Measurements from ENCODE around the gene SPG11. TPM values are rescaled to one million over a fixed set of nuclear protein-coding genes. Genes with fewer than 3 reads are reported as not detected.
A peak's percentile ranks its signal among the peaks of the same experiment; 100 is the strongest.

SPG11 gene
- total RNA-seq (2014; rRNA removed; shearing (Covaris generic)) (35.7 and 42.2 TPM in 2 replicates), polyA plus RNA-seq (2016; fragmentation: Nextera tagmentation; extraction: Ambion mirVana) (23.3 and 23.9 TPM in 2 replicates)
- long read RNA-seq, partial matches to known transcripts = 1 of 3 reads
- long read RNA-seq, other reads (novel, unspliced or antisense) = 0 of 3 reads

GRCh38 chr15:44663410-44664308 lies at the start of gene SPG11:
TSS of gene SPG11 (minus strand) at chr15:44663662. CDS start at chr15:44663647, 15 bp downstream.
- Mint-ChIP-seq H3K27me3 (ENCODE audit: insufficient read depth, low read depth, poor library complexity) (peaks cover 4% of the 10 kb centered on the region), H3K36me3 (ENCODE audit: low read depth) (peaks cover 10% of the 10 kb centered on the region), H3K4me1 (peaks cover 17% of the 10 kb centered on the region), H3K27ac (peak within 1 kb of the TSS; percentile 95), H3K4me3 (peak within 1 kb of the TSS; percentile 97), H3K9me3 (no peaks in the 10 kb centered on the region)
- H4K20me1 ChIP-seq (replicated peaks; ENCODE audit: insufficient read depth) = no peaks in the 10 kb centered on the region
- TF ChIP-seq ZNF114 (CRISPR knock-in tag; IDR thresholded peaks at IDR 0.05) (no peak), CREB1 (CRISPR knock-in tag; IDR thresholded peaks at IDR 0.05; ENCODE audit: low read depth) (no peak; the same call in 1 of the 2 replicates), ETS1 (IDR thresholded peaks at IDR 0.05) (peak; percentile 45), CTCF (conservative IDR thresholded peaks at IDR 0.05; ENCODE audit: low read depth in 2 of 2) (peak; percentile 72 to 95), EZH2 (IDR thresholded peaks at IDR 0.05; ENCODE audit: low read depth, unreplicated experiment) (no peak), POLR2AphosphoS5 (IDR thresholded peaks at IDR 0.05; ENCODE audit: low read depth) (peak; percentile 93)
- TF ChIP-seq, protein P1, sequence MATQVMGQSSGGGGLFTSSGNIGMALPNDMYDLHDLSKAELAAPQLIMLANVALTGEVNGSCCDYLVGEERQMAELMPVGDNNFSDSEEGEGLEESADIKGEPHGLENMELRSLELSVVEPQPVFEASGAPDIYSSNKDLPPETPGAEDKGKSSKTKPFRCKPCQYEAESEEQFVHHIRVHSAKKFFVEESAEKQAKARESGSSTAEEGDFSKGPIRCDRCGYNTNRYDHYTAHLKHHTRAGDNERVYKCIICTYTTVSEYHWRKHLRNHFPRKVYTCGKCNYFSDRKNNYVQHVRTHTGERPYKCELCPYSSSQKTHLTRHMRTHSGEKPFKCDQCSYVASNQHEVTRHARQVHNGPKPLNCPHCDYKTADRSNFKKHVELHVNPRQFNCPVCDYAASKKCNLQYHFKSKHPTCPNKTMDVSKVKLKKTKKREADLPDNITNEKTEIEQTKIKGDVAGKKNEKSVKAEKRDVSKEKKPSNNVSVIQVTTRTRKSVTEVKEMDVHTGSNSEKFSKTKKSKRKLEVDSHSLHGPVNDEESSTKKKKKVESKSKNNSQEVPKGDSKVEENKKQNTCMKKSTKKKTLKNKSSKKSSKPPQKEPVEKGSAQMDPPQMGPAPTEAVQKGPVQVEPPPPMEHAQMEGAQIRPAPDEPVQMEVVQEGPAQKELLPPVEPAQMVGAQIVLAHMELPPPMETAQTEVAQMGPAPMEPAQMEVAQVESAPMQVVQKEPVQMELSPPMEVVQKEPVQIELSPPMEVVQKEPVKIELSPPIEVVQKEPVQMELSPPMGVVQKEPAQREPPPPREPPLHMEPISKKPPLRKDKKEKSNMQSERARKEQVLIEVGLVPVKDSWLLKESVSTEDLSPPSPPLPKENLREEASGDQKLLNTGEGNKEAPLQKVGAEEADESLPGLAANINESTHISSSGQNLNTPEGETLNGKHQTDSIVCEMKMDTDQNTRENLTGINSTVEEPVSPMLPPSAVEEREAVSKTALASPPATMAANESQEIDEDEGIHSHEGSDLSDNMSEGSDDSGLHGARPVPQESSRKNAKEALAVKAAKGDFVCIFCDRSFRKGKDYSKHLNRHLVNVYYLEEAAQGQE (IDR thresholded peaks at IDR 0.05; ENCODE audit: unreplicated experiment) = no peak
- TF ChIP-seq, protein P2, sequence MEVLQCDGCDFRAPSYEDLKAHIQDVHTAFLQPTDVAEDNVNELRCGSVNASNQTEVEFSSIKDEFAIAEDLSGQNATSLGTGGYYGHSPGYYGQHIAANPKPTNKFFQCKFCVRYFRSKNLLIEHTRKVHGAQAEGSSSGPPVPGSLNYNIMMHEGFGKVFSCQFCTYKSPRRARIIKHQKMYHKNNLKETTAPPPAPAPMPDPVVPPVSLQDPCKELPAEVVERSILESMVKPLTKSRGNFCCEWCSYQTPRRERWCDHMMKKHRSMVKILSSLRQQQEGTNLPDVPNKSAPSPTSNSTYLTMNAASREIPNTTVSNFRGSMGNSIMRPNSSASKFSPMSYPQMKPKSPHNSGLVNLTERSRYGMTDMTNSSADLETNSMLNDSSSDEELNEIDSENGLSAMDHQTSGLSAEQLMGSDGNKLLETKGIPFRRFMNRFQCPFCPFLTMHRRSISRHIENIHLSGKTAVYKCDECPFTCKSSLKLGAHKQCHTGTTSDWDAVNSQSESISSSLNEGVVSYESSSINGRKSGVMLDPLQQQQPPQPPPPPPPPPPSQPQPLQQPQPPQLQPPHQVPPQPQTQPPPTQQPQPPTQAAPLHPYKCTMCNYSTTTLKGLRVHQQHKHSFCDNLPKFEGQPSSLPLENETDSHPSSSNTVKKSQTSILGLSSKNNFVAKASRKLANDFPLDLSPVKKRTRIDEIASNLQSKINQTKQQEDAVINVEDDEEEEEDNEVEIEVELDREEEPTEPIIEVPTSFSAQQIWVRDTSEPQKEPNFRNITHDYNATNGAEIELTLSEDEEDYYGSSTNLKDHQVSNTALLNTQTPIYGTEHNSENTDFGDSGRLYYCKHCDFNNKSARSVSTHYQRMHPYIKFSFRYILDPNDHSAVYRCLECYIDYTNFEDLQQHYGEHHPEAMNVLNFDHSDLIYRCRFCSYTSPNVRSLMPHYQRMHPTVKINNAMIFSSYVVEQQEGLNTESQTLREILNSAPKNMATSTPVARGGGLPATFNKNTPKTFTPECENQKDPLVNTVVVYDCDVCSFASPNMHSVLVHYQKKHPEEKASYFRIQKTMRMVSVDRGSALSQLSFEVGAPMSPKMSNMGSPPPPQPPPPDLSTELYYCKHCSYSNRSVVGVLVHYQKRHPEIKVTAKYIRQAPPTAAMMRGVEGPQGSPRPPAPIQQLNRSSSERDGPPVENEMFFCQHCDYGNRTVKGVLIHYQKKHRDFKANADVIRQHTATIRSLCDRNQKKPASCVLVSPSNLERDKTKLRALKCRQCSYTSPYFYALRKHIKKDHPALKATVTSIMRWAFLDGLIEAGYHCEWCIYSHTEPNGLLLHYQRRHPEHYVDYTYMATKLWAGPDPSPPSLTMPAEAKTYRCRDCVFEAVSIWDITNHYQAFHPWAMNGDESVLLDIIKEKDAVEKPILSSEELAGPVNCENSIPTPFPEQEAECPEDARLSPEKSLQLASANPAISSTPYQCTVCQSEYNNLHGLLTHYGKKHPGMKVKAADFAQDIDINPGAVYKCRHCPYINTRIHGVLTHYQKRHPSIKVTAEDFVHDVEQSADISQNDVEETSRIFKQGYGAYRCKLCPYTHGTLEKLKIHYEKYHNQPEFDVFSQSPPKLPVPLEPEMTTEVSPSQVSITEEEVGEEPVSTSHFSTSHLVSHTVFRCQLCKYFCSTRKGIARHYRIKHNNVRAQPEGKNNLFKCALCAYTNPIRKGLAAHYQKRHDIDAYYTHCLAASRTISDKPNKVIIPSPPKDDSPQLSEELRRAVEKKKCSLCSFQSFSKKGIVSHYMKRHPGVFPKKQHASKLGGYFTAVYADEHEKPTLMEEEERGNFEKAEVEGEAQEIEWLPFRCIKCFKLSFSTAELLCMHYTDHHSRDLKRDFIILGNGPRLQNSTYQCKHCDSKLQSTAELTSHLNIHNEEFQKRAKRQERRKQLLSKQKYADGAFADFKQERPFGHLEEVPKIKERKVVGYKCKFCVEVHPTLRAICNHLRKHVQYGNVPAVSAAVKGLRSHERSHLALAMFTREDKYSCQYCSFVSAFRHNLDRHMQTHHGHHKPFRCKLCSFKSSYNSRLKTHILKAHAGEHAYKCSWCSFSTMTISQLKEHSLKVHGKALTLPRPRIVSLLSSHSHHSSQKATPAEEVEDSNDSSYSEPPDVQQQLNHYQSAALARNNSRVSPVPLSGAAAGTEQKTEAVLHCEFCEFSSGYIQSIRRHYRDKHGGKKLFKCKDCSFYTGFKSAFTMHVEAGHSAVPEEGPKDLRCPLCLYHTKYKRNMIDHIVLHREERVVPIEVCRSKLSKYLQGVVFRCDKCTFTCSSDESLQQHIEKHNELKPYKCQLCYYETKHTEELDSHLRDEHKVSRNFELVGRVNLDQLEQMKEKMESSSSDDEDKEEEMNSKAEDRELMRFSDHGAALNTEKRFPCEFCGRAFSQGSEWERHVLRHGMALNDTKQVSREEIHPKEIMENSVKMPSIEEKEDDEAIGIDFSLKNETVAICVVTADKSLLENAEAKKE (CRISPR knock-in tag; IDR thresholded peaks at IDR 0.05) = no peak
- H3K4me2 ChIP-seq = peak within 1 kb of the TSS; percentile 99
- ATAC-seq (peak; percentile 93), DNase-seq (ENCODE audit: low spot score) (peak; percentile 99)
- H3F3A ChIP-seq (replicated peaks; ENCODE audit: low read depth) = no peaks in the 10 kb centered on the region; the same call in 1 of the 2 replicates
- H3K36me3 ChIP-seq (ENCODE audit: insufficient read depth) = no peaks in the 10 kb centered on the region
- peaks cover 10% of the 10 kb centered on the region; the same call in 1 of the 2 replicates for H3K79me2 ChIP-seq (replicated peaks; ENCODE audit: insufficient read depth)
- peak within 1 kb of the TSS; percentile 96 for H2AFZ ChIP-seq
- H3K27ac ChIP-seq (ENCODE audit: low read depth) = peak within 1 kb of the TSS; percentile 82; the same call in 1 of the 2 replicates
- peak within 1 kb of the TSS; percentile 95 for H3K4me3 ChIP-seq
- no peaks in the 10 kb centered on the region for H3K9me2 ChIP-seq (ENCODE audit: insufficient read depth)
- peaks cover 5% of the 10 kb centered on the region; the same call in 1 of the 2 replicates for H3K4me1 ChIP-seq (ENCODE audit: insufficient read depth)
- H3K27me3 ChIP-seq (ENCODE audit: insufficient read depth) = no peaks in the 10 kb centered on the region

All from GM23338 (cell line).